Bronchial epithelial cell (primary cell): Measurements from ENCODE around the gene TADA2B. TPM values are rescaled to one million over a fixed set of nuclear protein-coding genes. Genes with fewer than 3 reads are reported as not detected.
"Not testable (repeated sequence)": the region's sequence is repeated elsewhere in the genome, so short reads cannot be mapped to it uniquely, and the experiment has no call there.

ENCODE experiments used
- DNase-seq: peaks from one replicate; pipeline ENCODE4 v3.0.0-alpha.2; 2010; ENCODE audit warnings: low read depth
- FAIRE-seq: peaks from 2 replicates; lab custom pipeline; 2011; peaks lifted over from hg19 to GRCh38; lab: Jason Lieb, UNC
- H3K27me3 ChIP-seq: 2 replicates; pipeline ENCODE4 v1.5.1; 2011; ENCODE audit warnings: low read length; ENCODE audit not compliant: control insufficient read depth, insufficient read depth
- H3K36me3 ChIP-seq: 2 replicates; pipeline ENCODE4 v1.5.1; 2011; ENCODE audit warnings: low read length; ENCODE audit not compliant: control insufficient read depth, insufficient read depth
- H3K4me3 ChIP-seq: 2 replicates; pipeline ENCODE4 v1.5.1; 2011; ENCODE audit warnings: mild to moderate bottlenecking, low read depth, low read length, control low read depth
- total RNA-seq: library from RNA; depleted of rRNA; stranded (reverse); fragments of >200 nt; gene quantifications from 2 replicates; pipeline ENCODE4 v1.2.1, GENCODE V29; 2014
- TF ChIP-seq, protein P1 (sequence below): IDR thresholded peaks from 2 replicates; pipeline ENCODE4 v1.5.1; 2011; ENCODE audit warnings: mild to moderate bottlenecking, moderate library complexity, low read length, control low read depth, inconsistent platforms; ENCODE audit not compliant: insufficient read depth, severe bottlenecking

Gene TADA2B
- total RNA-seq, 1 donor from 2014 or later: 12.1 TPM

DNA sequence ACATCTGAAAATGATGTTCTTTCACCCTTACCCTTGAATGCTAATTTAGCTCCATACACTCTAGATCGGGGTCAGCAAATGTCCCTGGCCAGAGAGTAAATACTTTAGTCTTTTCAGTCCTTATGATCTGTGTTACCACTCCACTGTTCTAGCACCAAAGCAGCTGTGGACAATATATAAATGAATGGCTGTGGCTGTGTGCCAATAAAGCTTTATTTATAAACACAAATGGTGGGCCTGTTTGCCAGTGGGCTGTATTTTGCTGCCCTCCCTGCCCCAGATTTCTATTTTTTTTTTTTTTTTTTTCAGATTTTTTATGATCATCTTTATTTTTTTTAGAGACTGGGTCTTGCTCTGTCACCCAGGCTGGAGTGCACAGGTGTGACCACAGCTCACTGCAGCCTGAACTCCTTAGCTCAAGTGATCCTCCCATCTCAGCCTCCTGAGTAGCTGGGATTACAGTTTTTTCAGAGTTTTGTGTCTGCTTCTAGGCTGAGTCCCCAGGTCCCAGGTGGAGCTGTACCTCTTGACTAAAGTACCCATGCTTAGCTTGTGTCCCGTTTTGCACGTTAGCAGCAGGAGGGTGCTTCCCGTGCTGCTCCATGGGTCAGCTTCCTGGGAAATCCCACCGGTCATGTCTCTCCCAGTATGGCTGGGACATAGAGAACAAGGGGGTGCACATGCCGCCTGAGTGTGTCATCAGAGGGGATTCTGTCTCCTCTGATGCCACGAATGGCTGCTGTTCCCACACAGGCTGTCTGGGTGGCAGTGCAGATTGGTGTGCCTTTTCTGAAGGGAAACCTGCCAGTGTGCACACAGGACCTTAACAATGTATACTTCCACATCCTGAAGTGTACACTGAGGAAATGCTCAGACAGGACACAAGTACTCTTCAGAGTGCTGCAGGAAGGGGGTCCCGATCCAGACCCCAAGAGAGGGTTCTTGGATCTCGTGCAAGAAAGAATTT, 40.7 kb downstream of the TADA2B start:
- no peak for DNase-seq

GRCh38 chr4:7084564-7084961, 41.4 kb downstream of the TADA2B start:
- H3K4me3 ChIP-seq, DNase-seq, FAIRE-seq, H3K36me3 ChIP-seq, H3K27me3 ChIP-seq: not testable (repeated sequence)

More for the DNA sequence above, 40.7 kb downstream of the TADA2B start:
- Histone ChIP-seq H3K27me3 (no peaks in the 10 kb centered on the region), H3K36me3 (no peaks in the 10 kb centered on the region), H3K4me3 (no peak overlapping the region)
- FAIRE-seq: no peak
- TF ChIP-seq, protein P1, sequence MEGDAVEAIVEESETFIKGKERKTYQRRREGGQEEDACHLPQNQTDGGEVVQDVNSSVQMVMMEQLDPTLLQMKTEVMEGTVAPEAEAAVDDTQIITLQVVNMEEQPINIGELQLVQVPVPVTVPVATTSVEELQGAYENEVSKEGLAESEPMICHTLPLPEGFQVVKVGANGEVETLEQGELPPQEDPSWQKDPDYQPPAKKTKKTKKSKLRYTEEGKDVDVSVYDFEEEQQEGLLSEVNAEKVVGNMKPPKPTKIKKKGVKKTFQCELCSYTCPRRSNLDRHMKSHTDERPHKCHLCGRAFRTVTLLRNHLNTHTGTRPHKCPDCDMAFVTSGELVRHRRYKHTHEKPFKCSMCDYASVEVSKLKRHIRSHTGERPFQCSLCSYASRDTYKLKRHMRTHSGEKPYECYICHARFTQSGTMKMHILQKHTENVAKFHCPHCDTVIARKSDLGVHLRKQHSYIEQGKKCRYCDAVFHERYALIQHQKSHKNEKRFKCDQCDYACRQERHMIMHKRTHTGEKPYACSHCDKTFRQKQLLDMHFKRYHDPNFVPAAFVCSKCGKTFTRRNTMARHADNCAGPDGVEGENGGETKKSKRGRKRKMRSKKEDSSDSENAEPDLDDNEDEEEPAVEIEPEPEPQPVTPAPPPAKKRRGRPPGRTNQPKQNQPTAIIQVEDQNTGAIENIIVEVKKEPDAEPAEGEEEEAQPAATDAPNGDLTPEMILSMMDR: no peak

DNA sequence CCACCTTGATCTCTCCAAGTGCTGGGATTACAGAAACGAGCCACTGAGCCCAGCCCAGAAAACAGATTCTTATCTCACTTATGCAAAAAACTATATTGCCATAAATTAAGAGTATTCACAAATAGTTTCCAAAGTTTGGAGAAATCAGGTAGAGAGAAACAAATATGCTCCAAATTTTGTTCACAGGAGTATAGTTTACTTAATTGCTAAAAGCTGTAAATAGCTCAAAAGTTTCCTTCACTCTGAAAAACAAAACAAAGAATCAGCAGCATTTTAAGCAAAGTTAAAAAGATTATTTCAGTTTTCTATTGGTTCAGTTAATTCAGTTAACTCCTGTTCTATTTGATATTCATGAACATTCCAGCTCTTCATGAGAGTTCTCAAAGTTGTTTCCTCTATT, 43.2 kb downstream of the TADA2B start:
- DNase-seq (no peak), FAIRE-seq (no peak)
- Histone ChIP-seq H3K4me3 (no peak overlapping the region), H3K27me3 (no peaks in the 10 kb centered on the region), H3K36me3 (no peaks in the 10 kb centered on the region)
- TF ChIP-seq, protein P1: no peak

GRCh38 chr4:7087036-7087435, 43.9 kb downstream of the TADA2B start:
- peak; percentile 33 for DNase-seq
- H3K4me3 ChIP-seq: no peak overlapping the region
- TF ChIP-seq, protein P1: no peak
- FAIRE-seq: no peak
- H3K36me3 ChIP-seq: no peaks in the 10 kb centered on the region
- no peaks in the 10 kb centered on the region for H3K27me3 ChIP-seq

DNA sequence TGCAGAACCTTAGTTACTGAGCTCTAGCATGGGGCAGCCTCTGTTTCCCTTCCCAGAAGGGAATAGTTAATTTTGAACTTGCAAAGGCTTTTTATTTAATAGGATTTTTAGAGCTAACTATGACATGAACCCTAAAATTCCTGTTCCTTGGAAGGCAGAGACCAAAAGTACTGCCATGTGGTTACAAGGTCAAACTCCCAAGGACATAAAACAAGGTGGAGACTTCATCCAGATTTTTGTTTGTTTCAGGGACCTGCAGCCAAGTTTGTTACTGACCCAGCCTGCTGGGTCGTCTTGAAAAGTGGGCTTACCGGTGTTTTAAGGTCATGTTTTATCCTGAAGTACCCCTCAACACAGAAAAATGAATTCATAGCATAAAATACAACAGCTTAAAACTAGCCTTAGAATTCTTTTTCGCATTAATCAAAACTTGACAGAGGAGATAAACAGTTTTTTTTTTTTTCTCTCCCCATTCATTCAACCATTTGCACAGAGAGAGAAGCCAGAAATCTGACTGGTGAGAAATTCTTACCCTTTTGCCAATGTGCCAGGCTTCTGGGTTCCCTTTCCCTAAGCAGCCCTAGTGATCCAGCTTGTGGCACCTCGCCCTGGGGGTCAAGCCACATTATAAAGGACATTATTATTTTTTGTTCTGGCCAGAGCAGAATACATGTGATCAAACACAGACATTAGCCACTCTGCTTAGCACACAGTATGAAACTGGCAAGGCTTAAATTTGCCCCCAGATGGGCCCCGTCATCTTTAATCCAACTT, 46.2 kb downstream of the TADA2B start:
- FAIRE-seq: no peak
- DNase-seq: no peak
- no peaks in the 10 kb centered on the region for H3K27me3 ChIP-seq
- no peak overlapping the region for H3K4me3 ChIP-seq
- H3K36me3 ChIP-seq: no peaks in the 10 kb centered on the region
- TF ChIP-seq, protein P1: no peak

DNA sequence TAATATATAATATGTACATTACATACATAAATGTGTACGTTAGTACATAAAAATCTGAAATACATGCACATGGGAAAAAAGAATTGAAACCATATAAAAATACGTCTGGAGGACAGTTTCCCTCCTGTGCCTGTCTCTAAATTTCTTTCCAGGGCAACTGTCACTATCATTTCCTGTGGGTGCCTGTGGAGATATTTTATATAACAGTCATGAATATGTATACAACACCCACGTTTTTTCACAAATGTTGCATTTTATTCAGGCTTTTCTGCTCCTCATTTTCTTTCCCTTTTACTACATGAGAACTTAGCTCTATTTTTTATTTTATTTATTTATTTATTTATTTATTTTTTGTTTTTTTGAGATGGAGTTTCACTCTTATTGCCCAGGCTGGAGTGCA, 48.9 kb downstream of the TADA2B start:
- FAIRE-seq (no peak), DNase-seq (no peak)
- Histone ChIP-seq H3K36me3 (no peaks in the 10 kb centered on the region), H3K4me3 (no peak overlapping the region), H3K27me3 (no peaks in the 10 kb centered on the region)
- TF ChIP-seq, protein P1: no peak
